Panc1 (cell line): ENCODE measurements around the gene SUSD4. TPM values are rescaled to one million over a fixed set of nuclear protein-coding genes. Genes with fewer than 3 reads are reported as not detected.

ENCODE experiments used
- ATAC-seq: fragments of 200-7000 bp; cut with Tn5 transposase; 2 replicates; pipeline ENCODE4 v1.9.1; 2020; ENCODE audit warnings: mild to moderate bottlenecking, moderate library complexity
- BruUV-seq: library from RNA; stranded (reverse); fragments of 400-500 nt; replicated peaks from 2 replicates; lab custom pipeline; 2021; lab: Mats Ljungman, UMichigan
- CTCF ChIA-PET: fragments of 300-600 bp; sonication (Branson Sonifier 250); formaldehyde crosslinking; loops from one replicate; lab custom pipeline; 2022; ENCODE audit warnings: antibody characterized with exemption; lab: Charles Lee
- POLR2A ChIA-PET: fragments of 300-600 bp; sonication (Branson Sonifier 250); formaldehyde crosslinking; loops from one replicate; lab custom pipeline; 2022; ENCODE audit warnings: antibody characterized with exemption; lab: Charles Lee
- DNase-seq: peaks from one replicate; pipeline ENCODE4 v3.0.0-alpha.2; 2010; ENCODE audit warnings: low read depth, low spot score
- H3K27ac ChIP-seq: 2 replicates; pipeline ENCODE4 v1.5.1; 2011; ENCODE audit warnings: mild to moderate bottlenecking, low read length, inconsistent platforms
- H3K27me3 ChIP-seq: fragments of 200-500 bp; sonication (Bioruptor generic); 2 replicates; pipeline ENCODE4 v1.6.0; 2014; ENCODE audit warnings: low read length, inconsistent platforms; ENCODE audit not compliant: control insufficient read depth, insufficient read depth
- H3K36me3 ChIP-seq: fragments of 200-500 bp; sonication (Bioruptor generic); 2 replicates; pipeline ENCODE4 v1.5.1; 2014; ENCODE audit warnings: inconsistent platforms, mild to moderate bottlenecking, low read length, moderate library complexity; ENCODE audit not compliant: control insufficient read depth, insufficient read depth
- H3K4me1 ChIP-seq: 2 replicates; pipeline ENCODE4 v1.5.1; 2011; ENCODE audit warnings: inconsistent platforms, mild to moderate bottlenecking, low read length, moderate library complexity; ENCODE audit not compliant: control insufficient read depth, insufficient read depth
- H3K4me3 ChIP-seq, 2 experiments: 2 replicates each; pipeline ENCODE4 v1.5.1; 2011 to 2012; ENCODE audit warnings: low read depth in 2 of 2, low read length in 2 of 2, mild to moderate bottlenecking in 2 of 2, inconsistent platforms in 1 of 2, moderate library complexity in 1 of 2
- H3K9me3 ChIP-seq: fragments of 200-500 bp; sonication (Bioruptor generic); 2 replicates; pipeline ENCODE4 v1.5.1; 2014; ENCODE audit warnings: low read depth, mild to moderate bottlenecking, inconsistent platforms, low read length, moderate library complexity; ENCODE audit not compliant: control insufficient read depth, insufficient read depth
- CTCF ChIP-seq: fragments of 450-650 bp; IDR thresholded peaks from 2 replicates; pipeline ENCODE4 v1.5.1; 2017; ENCODE audit warnings: mild to moderate bottlenecking
- POLR2AphosphoS5 ChIP-seq: IDR thresholded peaks from 2 replicates; pipeline ENCODE4 v1.6.1; 2012; ENCODE audit warnings: mild to moderate bottlenecking, low read depth, low read length, moderate library complexity
- REST ChIP-seq, 2 experiments: IDR thresholded peaks; 2 replicates each; pipeline ENCODE4 v1.6.1; 2011 to 2012; ENCODE audit warnings: low read depth in 2 of 2, control low read depth in 1 of 2, low read length in 1 of 2, mild to moderate bottlenecking in 1 of 2, moderate library complexity in 1 of 2; ENCODE audit not compliant: insufficient read depth in 1 of 2
- SIN3A ChIP-seq: IDR thresholded peaks from 2 replicates; pipeline ENCODE4 v1.6.1; 2012; ENCODE audit warnings: low read depth, mild to moderate bottlenecking, low read length, moderate library complexity, borderline replicate concordance; ENCODE audit not compliant: insufficient read depth
- TCF7L2 ChIP-seq: IDR thresholded peaks from 2 replicates; pipeline ENCODE4 v1.6.1; 2011; ENCODE audit warnings: mild to moderate bottlenecking, low read depth, low read length, inconsistent platforms
- in situ Hi-C: cut with HindIII; loops from 2 replicates; pipeline ENCODE4 v1.10.0; 2016; ENCODE audit warnings: low sequenced_read_pairs, low pct_unique_long_range_greater_than_20kb
- intact Hi-C: fragments of 100-400 bp; cut with micrococcal nuclease; formaldehyde crosslinking; loops from one replicate; pipeline ENCODE4 v1.10.0; 2022; ENCODE audit not compliant: unreplicated experiment
- total RNA-seq: library from RNA; stranded (reverse); gene quantifications from one replicate; pipeline ENCODE4 v1.2.1, GENCODE V29; 2021; ENCODE audit not compliant: unreplicated experiment

The SUSD4 gene
- total RNA-seq, 1 experiment from 2014 or later, result 0.28 TPM

GRCh38 chr1:223345720-223346119 lies 18.3 kb downstream of the SUSD4 start:
- DNase-seq (no peak), ATAC-seq (no peak)
- ChIA-PET CTCF (no interaction called here), POLR2A (no interaction called here)
- Histone ChIP-seq H3K27ac (no peak overlapping the region), H3K4me1 (no peaks in the 10 kb centered on the region), H3K4me3 (no peak overlapping the region), H3K27me3 (peaks cover 2% of the 10 kb centered on the region), H3K36me3 (no peaks in the 10 kb centered on the region), H3K9me3 (no peaks in the 10 kb centered on the region)
- TF ChIP-seq REST (IDR thresholded peaks at IDR 0.05; ENCODE audit: insufficient read depth in 1 of 2, low read depth in 2 of 2, low read length in 1 of 2) (no peak), SIN3A (no peak), CTCF (no peak), TCF7L2 (no peak), POLR2AphosphoS5 (no peak)
- intact Hi-C loops (no loop called here), in situ Hi-C loops (no loop called here)
- no TSS peak for BruUV-seq

GRCh38 chr1:223344491-223344890 lies 19.5 kb downstream of the SUSD4 start:
- DNase-seq (no peak), ATAC-seq (no peak)
- Histone ChIP-seq H3K9me3 (no peaks in the 10 kb centered on the region), H3K36me3 (no peaks in the 10 kb centered on the region), H3K4me1 (no peaks in the 10 kb centered on the region), H3K27me3 (peaks cover 2% of the 10 kb centered on the region), H3K4me3 (no peak overlapping the region), H3K27ac (no peak overlapping the region)
- no peak for TF ChIP-seq CTCF
- no peak for TF ChIP-seq TCF7L2
- TF ChIP-seq SIN3A, result no peak
- no peak for TF ChIP-seq REST (IDR thresholded peaks at IDR 0.05; ENCODE audit: insufficient read depth in 1 of 2, low read depth in 2 of 2, low read length in 1 of 2)
- TF ChIP-seq POLR2AphosphoS5, result no peak
- no TSS peak for BruUV-seq
- in situ Hi-C loops, result no loop called here
- ChIA-PET POLR2A (no interaction called here), CTCF (no interaction called here)
- intact Hi-C loops, result no loop called here
